Peyer's patch (tissue), 4 donors: ENCODE data around the gene HOXC6. TPM values are rescaled to one million over a fixed set of nuclear protein-coding genes. Genes with fewer than 3 reads are reported as not detected.
A peak's percentile ranks its signal among the peaks of the same experiment; 100 is the strongest.

ENCODE experiments used
- DNase-seq, 3 donors: peaks; one replicate each; pipeline ENCODE4 v3.0.0-alpha.2; 2017 to 2019
- H3K27ac ChIP-seq, 4 donors: fragments of 200-600 bp; sonication (generic); one replicate each; pipeline ENCODE4 v1.5.1; 2016 to 2019
- H3K27me3 ChIP-seq, 2 donors: fragments of 200-600 bp; sonication (generic); one replicate each; pipeline ENCODE4 v1.5.1; 2019
- H3K36me3 ChIP-seq, 3 donors: fragments of 200-600 bp; sonication (generic); one replicate each; pipeline ENCODE4 v1.5.1; 2016 to 2019
- H3K4me1 ChIP-seq, 4 donors: fragments of 200-600 bp; sonication (generic); one replicate each; pipeline ENCODE4 v1.5.1; 2016 to 2019
- H3K4me3 ChIP-seq, 4 donors: fragments of 200-600 bp; sonication (generic); 1 replicate in 3 of 4; 2 replicates in 1 of 4; pipeline ENCODE4 v1.5.1; 2016 to 2019; ENCODE audit warnings: mild to moderate bottlenecking in 1 of 4
- H3K9me3 ChIP-seq, 4 donors: fragments of 200-600 bp; sonication (generic); one replicate each; pipeline ENCODE4 v1.5.1; 2016 to 2019; ENCODE audit warnings: mild to moderate bottlenecking in 1 of 4
- POLR2A ChIP-seq, 2 donors: fragments of 450-650 bp; IDR thresholded peaks; one replicate each; pipeline ENCODE4 v1.5.1; 2017; ENCODE audit warnings: antibody characterized with exemption in 2 of 2, mild to moderate bottlenecking in 2 of 2, moderate library complexity in 2 of 2
- total RNA-seq, 4 donors: library from RNA; depleted of rRNA; stranded (reverse); fragments of >200 nt; gene quantifications; one replicate each; pipeline ENCODE4 v1.1.0, GENCODE V29; 2016
- TF ChIP-seq, protein P1 (sequence below), 6 experiments: fragments of 450-650 bp in 4 of 6; fragments of 200-600 bp in 2 of 6; sonication (generic) in 1 of 6; IDR thresholded peaks; one replicate each; pipeline ENCODE4 v1.5.1; 2017 to 2019; ENCODE audit warnings: antibody characterized with exemption in 6 of 6, mild to moderate bottlenecking in 3 of 6, moderate library complexity in 1 of 6

HOXC6 gene
- total RNA-seq, 4 donors from 2014 or later = 0.70 to 1.7 (median 1.3) TPM

DNA sequence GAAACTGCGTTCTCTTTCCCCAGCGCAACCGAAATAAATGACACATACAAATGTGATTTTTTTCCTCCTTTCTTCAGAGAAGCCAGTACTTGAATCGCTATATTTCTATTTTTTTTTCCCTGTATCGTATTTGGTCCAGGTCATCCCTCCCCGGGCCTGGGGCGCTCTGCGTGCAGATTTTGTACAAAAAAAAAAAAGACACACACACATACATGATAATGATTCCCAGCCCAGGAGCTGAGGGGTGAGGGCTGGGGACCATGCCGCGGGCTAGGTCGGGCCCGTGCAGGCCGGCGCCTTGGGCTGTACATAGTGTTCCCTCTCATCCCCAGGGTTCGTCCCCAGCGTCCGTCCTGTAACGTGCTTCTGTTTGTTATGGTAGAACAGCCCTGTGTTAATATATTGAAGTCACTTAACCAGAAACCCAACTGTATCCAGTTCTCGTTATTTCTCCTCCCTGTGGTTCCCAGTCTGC, 25.3 kb upstream of the HOXC6 start:
- Histone ChIP-seq H3K9me3 (no peaks in the 10 kb centered on the region), H3K27ac (peak overlapping the region in 2 of 4 donors; percentile 63 to 83), H3K27me3 (peaks cover 0 to 39% of the 10 kb centered on the region in 2 donors), H3K4me3 (peak overlapping the region in 1 of 4 donors; percentile 56), H3K4me1 (peaks cover 0 to 28% (median 3%) of the 10 kb centered on the region in 4 donors), H3K36me3 (no peaks in the 10 kb centered on the region)
- TF ChIP-seq, protein P1, sequence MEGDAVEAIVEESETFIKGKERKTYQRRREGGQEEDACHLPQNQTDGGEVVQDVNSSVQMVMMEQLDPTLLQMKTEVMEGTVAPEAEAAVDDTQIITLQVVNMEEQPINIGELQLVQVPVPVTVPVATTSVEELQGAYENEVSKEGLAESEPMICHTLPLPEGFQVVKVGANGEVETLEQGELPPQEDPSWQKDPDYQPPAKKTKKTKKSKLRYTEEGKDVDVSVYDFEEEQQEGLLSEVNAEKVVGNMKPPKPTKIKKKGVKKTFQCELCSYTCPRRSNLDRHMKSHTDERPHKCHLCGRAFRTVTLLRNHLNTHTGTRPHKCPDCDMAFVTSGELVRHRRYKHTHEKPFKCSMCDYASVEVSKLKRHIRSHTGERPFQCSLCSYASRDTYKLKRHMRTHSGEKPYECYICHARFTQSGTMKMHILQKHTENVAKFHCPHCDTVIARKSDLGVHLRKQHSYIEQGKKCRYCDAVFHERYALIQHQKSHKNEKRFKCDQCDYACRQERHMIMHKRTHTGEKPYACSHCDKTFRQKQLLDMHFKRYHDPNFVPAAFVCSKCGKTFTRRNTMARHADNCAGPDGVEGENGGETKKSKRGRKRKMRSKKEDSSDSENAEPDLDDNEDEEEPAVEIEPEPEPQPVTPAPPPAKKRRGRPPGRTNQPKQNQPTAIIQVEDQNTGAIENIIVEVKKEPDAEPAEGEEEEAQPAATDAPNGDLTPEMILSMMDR (IDR thresholded peaks at IDR 0.05) = no peak
- no peak for TF ChIP-seq POLR2A (IDR thresholded peaks at IDR 0.05)
- DNase-seq = no peak

GRCh38 chr12:54003625-54004024, 24.6 kb upstream of the HOXC6 start:
- Histone ChIP-seq H3K27me3 (peaks cover 0 to 42% of the 10 kb centered on the region in 2 donors), H3K4me3 (peak overlapping the region in 1 of 4 donors; percentile 8), H3K4me1 (peaks cover 0 to 31% (median 3%) of the 10 kb centered on the region in 4 donors), H3K9me3 (no peaks in the 10 kb centered on the region), H3K36me3 (no peaks in the 10 kb centered on the region), H3K27ac (peak overlapping the region in 2 of 4 donors; percentile 63 to 83)
- TF ChIP-seq, protein P1 (IDR thresholded peaks at IDR 0.05) = no peak
- TF ChIP-seq POLR2A (IDR thresholded peaks at IDR 0.05) = no peak
- no peak for DNase-seq

DNA sequence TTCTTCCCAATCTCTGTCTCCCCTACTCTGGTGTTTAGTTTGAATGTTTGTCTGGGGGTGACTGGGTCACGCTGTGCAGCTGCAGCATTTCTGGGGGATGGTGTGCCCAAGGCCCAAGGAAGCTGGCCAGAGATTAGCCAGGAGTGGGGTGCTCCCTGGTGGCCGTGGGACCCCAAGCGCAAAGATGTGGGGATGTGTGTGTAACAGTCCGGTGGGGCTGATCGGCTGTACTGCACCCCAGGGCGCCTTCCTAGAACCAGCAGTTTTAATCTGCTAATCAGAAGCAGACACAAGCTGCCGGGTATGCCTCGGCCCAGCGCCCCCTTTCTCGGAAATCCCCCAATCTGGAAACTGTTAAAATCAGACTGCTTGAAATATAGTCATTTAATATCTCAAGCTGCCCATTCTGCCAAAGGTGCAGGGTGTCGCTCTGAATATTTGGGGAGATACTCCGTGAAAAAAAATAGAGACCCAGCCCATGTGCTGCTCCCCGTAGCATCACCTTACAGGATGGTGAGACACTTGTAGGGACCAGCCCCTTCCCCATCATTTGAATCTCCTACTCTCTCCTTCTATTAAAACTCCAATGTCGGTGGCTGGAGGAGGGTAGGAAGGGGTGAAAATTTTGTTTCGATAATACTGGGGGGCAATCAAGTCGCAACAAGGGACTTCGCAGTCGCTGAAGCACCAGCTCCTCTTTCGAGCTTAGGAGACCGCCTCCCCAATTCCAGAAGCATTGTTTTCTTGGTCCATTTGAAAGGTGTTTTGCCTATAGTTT, 24.0 kb upstream of the HOXC6 start:
- no peaks in the 10 kb centered on the region for H3K36me3 ChIP-seq
- H3K4me1 ChIP-seq = peaks cover 0 to 31% (median 4%) of the 10 kb centered on the region in 4 donors
- H3K4me3 ChIP-seq = peak overlapping the region in 1 of 4 donors; percentile 49
- peak overlapping the region in 3 of 4 donors; percentile 63 to 83 (median 71) for H3K27ac ChIP-seq
- DNase-seq = no peak
- peaks cover 0 to 40% of the 10 kb centered on the region in 2 donors for H3K27me3 ChIP-seq
- TF ChIP-seq, protein P1 (IDR thresholded peaks at IDR 0.05) = no peak
- no peak for TF ChIP-seq POLR2A (IDR thresholded peaks at IDR 0.05)
- no peaks in the 10 kb centered on the region for H3K9me3 ChIP-seq

- H3K27me3 ChIP-seq = peaks cover 0 to 40% of the 10 kb centered on the region in 2 donors
- no peaks in the 10 kb centered on the region for H3K9me3 ChIP-seq
- no peaks in the 10 kb centered on the region for H3K36me3 ChIP-seq
- peak overlapping the region in 1 of 4 donors; percentile 49 for H3K4me3 ChIP-seq
- peak overlapping the region; percentile 37 to 83 (median 67) for H3K27ac ChIP-seq
- no peak for TF ChIP-seq POLR2A (IDR thresholded peaks at IDR 0.05)
- TF ChIP-seq, protein P1 (IDR thresholded peaks at IDR 0.05) = no peak
- peaks cover 0 to 27% (median 6%) of the 10 kb centered on the region in 4 donors for H3K4me1 ChIP-seq
- no peak for DNase-seq
Measured at GRCh38 chr12:54004841-54005530, 23.3 kb upstream of the HOXC6 start.

DNA sequence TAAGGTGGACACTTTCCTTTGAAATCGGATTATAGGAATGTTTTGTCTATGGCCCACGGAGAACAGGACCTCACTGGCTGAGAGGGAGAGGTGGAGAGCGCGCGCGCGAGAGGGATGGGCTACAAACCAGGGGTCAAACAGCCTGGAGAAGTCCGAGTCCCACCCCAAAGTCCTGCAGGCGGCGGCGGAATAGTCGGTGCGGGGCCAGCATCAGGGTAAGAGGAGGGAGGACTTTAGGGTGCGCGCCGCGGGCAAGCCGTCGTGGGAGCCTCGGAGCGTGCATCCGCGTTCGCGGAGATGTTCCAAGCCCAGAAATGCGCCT, 22.7 kb upstream of the HOXC6 start:
- H3K27ac ChIP-seq = peak overlapping the region; percentile 37 to 83 (median 67)
- peaks cover 0 to 39% of the 10 kb centered on the region in 2 donors for H3K27me3 ChIP-seq
- H3K4me1 ChIP-seq = peaks cover 0 to 22% (median 6%) of the 10 kb centered on the region in 4 donors
- DNase-seq = no peak
- no peaks in the 10 kb centered on the region for H3K36me3 ChIP-seq
- no peaks in the 10 kb centered on the region for H3K9me3 ChIP-seq
- no peak for TF ChIP-seq POLR2A (IDR thresholded peaks at IDR 0.05)
- TF ChIP-seq, protein P1 (IDR thresholded peaks at IDR 0.05) = no peak
- peak overlapping the region in 1 of 4 donors; percentile 49 for H3K4me3 ChIP-seq
